GM18909 (cell line): ENCODE measurements around the gene TOGARAM2.

Experiments
- ATAC-seq: cut with Tn5 transposase; IDR thresholded peaks from one replicate; pipeline ENCODE4 v1.9.1; 2021; ENCODE audit warnings: mild to moderate bottlenecking; ENCODE audit not compliant: unreplicated experiment, poor library complexity

The TOGARAM2 gene

DNA sequence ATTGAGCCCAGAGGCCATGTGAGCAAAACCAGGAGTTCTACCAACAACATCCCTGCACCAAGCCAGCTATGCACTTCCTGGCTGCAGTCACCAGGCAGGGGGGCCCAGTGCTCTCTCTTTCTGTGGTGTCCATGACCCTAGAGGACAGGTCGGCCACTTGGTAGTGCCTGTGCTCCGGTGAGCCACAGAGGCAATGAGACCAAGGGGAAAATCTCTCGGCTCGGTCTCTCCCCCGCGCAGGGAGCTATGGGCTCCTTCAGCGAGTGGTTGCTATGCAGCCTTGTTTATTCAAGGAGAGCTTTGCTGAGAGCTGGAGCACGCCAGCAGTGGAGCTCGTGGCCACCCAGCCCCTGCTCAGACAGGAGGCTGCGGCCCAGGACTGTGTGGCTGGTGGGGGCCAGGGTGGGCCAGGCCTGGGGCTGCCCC is at the start of gene TOGARAM2:
Gene TOGARAM2, plus strand, starts transcription at position 283 of the 426 bp plus-strand sequence. CDS start 13,537 bp downstream, outside the sequence.
- no peak for ATAC-seq

DNA sequence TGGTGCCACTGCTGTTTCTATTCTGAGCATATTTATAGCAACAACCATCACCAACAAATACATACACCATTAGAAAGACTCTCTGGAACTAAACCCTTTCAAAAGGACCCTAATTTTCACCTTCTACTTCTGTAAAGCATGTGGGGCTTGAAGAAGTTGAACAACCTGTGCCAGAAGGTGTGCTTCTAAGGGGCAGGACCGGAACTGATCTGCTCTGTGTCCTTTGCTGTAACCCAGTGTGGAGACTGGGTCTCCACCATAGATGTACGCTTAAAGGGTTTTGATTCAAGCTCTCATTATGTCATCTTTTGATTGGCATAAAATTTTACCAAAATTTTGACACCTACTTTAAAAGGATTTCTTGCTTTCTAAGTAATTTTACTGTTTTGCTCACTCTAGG is 46.3 kb upstream of the TOGARAM2 start:
- no peak for ATAC-seq

DNA sequence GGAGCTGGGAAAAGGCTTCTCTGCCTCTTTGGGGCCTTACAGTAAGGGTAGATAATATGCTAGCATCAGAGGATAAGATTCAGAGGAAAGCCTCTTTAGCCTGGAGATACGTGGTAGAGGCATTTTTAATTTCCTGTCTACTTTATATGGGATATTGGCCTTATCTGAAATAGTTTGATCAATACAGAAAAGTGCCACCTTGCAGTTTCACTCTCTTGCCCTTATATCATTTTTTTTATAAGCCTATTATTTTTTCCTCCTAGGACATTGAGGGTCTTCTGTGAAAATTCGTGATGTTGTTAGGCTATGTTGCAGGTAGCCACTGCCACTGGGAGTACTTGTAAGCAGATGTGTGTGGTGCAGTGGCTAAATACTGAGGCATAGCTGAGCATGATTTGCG is 40.1 kb upstream of the TOGARAM2 start:
- no peak for ATAC-seq

DNA sequence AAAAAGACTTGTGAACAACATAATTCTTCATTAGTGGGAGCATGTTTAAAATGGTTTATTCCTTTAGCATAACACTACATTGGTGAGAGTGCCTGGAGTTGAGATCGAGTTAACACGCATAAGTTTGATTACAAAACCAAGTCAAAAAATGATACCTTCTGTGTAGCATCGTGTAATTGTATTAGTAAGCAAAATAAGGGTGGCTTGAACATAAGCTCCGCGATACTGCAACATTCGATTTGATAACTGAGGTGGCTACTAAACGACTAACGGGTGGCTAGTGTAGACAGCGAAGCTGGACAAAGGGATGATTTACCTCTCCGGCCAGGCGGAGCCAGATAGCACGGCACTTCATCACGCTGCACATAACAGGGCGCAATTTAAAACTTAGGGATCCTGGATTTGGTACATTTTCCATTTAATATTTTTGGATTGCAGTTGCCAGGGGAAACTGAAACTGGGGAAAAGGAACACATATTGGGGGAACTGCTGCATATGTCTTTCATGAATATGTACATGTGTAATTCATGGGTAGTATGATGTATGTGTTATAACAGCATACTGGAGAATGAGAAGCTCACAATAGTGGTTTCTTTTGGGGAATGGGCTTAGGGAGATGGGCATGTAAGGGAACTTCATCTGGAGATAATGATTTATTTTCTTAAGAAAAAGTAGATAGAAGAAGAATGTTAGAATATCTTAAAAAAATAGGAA is 36.4 kb upstream of the TOGARAM2 start:
- no peak for ATAC-seq

DNA sequence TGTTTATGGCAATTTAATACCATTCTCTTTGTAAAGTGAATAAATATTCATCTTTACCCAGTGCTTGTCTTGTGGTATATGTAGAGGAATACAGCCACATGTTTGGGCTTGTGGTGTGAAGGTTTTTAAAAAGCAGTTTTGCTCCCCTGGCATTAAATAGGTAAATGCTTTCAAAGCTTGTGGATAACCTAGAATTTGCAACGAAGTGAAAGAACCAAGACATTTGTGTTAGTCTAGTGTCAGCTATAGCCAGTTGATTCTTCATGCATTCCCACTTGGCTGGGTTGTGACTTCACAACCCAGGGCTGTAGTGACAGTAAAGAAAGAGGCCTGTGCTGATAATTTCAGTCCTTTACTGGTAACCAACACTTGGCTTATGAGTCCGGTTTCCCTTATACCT is 32.9 kb upstream of the TOGARAM2 start:
- ATAC-seq: no peak

DNA sequence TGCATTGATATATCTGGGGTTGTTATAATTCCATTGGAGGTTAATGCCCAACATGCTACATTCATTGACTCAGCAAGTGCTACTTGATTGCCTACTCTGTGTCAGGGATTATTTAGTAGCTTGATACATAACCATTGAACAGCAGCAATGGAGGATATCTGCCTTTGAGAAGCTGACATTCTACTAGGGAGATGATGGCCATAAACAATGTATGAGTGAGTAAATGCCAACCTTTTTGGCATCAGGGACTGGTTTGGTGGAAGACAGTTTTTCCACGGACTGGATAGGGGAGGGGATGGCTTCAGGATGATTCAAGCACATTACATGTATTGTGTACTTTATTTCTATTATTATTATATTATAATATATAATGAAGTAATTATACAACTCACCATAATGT is 31.9 kb upstream of the TOGARAM2 start:
- ATAC-seq: no peak

DNA sequence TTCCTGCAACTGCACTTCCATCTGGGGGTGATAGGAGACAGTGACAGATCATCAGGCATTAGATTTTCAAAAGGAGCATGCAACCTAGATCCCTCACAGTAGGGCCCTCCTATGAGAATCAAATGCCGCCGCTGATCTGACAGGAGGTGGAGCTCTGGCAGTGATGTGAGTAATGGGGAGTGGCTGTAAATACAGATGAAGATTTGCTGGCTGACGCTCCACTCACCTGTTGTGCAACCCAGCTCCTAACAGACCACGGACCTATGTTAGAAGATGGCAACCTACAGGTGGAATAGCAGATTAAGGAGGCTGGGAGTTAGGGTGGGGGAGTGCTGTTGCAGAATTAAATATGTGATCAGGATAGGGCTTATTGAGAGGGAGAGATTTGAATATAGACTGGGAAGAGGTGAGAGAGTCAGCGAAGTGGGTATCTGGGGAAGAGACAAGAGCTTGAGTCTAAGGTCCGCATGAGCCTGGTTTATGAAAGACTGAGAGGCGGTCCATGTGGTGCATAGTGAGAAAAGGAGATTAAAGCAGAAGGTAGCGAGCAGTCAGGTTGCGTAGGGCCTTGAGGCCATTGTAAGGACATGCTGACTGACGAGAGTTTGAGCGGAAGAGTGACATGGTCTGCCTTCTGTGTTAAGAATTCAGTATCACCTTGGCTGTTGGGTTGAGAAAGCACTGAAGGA is 31.3 kb upstream of the TOGARAM2 start:
- no peak for ATAC-seq

DNA sequence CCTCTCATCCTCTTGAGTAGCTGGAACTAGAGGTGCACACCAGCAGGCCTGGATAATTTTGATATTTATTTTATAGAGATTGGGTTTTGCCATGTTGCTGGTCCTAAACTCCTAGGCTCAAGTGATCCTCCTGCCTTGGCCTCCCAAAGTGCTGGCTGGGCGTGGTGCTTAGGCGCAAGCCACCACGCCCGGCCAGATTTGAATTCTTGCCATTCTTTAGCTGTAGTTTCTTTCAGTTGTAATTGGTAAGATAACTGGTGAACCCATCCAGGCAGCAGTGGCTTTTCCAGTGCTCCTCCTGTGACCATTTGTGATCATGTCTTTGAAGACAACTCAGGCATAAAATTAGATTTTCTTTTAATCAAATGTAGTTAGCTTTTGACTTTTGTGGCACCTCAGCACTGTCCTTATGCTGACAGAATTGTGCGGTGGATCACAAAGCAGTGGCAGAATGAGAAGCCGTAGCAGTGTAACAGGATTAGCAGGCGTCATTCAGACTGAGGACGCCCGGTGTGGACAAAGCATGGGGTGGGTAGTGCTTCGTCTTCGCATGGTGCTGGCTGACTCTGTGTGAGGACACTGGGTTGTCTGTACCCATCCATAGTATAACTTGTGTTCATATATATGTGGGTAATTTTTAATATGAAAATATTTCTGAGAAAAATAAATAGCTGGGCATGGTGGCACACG is 30.0 kb upstream of the TOGARAM2 start:
- ATAC-seq: no peak

DNA sequence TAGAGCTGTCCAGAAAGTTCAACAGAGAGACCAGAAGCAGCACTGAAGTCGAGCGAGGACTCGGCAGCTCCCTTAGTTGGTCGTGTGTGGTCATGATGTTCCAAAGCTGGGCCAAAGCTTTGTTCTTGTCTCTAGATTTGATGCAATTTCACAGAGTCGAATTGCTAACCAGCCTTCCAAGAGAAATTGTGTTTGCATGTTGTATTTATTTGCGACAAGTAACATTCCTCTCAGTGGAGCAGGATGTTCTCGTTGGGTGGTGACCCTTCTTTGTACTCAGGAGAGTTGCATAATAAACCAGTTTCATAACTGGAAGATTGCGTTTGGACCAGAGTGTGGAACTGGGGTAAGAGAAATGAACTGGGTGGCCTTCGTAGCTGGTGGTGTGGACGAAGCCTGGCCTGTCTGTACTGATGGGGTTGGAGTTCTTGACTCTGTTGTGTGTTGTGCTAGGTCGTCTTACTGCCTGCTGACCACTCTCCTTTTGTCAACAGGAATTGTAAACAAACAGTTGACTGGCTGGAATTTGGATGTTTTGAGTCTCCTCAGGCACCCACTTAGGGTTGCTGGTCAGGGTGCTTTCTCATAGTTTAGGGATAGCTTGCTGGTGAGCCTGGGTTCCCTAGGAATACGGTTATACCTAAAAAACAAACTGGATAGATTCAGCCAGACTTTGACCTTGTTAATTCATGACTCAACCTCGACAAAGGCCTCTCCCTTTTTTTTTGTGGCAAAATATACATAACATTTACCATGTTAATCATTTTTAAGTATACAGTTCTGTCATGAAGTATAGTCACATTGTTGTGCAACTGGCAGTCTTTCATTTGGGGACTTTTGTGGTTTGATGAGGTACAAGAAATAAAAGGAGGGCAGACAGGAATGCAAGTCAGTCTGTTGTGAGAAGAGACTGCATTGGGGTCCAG is 28.9 kb upstream of the TOGARAM2 start:
- ATAC-seq: no peak

DNA sequence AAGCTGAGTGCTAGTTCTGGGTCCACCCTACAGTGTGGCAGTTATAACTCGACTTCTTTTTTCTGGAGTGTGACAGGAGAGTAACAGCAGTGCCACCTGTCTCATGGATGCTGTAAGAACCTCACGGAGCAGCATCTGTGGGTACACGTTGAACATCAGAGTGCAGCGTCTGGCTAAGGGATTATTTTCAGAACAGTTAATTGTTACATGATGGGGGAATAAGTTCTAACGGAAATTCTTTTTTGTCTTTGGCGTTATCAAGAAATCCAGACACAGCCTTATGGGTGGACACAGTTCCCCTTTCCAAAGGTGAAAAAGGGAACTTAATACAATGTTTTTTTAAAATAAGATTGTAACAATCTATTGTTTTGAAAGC is 28.3 kb upstream of the TOGARAM2 start:
- no peak for ATAC-seq

DNA sequence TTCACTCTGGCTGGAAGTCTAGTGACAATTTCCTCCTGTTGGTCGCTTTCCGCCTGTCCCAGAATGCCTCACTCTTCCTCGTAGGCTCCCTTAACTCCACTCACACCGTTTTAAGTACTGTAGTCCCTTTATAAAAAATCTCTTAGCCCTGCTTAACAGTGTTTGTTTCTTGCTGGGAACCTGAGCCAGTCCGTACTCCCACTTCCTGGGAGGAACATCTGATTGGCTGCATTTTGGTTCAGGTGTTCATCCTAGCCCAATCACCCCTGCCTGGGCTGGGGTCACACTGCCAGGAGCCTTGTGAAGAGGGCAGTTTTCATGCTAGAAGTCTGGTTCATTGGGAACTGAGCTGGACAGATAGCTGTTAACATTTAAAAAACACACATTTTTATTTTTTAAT is 25.6 kb upstream of the TOGARAM2 start:
- no peak for ATAC-seq

DNA sequence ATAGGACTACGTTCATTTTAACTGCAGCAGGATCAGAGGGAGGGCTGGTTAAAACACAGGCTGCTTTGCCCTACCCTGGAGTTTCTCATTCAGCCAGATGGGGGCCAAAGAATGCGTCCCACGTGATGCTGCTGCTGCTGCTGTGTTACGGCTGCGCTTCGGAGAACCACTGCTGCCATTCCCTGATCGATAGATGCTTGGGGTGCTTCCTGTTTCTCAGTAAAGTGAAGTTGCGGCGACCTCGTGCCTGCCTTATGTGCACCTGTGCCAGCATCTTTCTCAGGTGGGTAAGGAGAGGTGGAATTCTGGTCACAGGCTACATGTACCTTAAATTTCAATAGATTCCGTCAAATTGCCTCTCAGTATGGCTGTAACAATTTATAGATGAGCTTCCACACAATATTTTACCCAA is 24.7 kb upstream of the TOGARAM2 start:
- ATAC-seq: no peak

DNA sequence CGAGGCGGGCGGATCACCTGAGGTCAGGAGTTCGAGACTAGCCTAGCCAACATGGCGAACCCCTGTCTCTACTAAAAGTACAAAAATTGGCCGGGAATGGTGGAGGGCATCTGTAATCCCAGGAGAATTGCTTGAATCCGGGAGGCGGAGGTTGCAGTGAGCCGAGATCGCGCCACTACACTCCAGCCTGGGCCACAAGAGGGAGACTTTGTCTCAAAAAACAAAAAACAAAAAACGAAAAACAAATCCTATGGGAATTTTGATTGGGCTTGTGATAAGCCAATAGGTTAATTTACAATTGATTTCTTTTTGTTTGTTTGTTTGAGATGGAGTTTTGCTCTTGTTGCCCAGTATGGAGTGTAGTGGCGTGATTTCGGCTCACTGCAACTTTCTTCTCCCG is 24.2 kb upstream of the TOGARAM2 start:
- ATAC-seq: no peak

DNA sequence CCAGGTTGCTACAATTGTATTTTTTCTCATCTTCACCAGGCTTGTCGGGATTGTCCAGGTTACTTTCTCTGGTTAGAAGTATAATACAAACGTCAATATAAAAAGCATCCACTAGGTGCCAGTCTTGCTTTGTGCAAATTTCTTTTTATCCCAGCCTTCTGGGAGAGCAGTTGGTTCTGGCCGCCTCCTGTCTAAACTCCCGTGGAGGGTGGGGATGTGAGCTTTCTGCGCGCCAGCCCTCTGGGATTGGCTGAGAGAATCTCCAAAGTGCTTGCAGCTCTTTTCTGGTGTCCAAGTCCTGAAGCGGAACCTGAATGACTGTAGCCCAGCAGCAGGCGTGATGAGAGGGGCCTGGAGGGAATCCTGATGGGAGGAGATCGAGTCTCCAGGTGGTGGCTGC is 22.4 kb upstream of the TOGARAM2 start:
- peak; percentile 42 for ATAC-seq

DNA sequence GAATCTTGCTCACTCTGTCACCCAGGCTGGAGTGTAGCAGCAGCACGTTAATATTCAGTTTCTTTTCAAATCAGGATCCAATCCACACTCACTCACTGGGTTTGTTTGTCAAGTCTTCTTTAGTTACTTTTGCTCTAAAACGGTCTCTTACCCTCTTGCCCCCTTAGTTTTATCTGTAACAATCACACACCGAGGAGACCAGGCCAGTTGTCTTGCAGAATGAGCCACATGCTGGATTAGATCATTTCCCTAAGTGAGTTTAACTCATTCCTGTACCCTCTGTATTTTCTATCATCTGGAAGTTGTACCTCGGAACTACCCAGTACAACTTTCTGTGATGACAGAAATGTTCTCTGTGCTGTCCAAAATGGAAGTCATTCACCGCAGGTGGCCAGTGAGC is 20.7 kb upstream of the TOGARAM2 start:
- ATAC-seq: no peak

DNA sequence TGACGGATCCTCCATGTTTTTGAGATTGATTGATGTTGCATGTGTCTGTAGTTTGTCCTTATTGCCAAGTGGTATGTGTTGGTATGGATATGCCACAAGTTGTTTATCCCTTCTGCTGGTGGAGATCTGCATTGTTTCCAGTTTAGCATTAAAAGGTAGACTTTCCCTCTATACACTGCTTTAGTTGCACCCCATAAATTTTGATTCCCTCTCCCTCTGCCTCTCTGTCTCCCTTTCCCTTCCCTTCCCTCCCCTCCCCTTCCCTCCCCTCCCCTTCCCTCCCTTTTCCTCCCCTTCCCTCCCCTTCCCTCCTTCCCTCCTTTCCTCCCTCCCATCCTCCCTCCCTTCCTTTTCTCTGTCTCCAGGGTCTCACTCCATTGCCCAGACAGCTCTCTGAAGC is 18.6 kb upstream of the TOGARAM2 start:
- ATAC-seq: no peak

DNA sequence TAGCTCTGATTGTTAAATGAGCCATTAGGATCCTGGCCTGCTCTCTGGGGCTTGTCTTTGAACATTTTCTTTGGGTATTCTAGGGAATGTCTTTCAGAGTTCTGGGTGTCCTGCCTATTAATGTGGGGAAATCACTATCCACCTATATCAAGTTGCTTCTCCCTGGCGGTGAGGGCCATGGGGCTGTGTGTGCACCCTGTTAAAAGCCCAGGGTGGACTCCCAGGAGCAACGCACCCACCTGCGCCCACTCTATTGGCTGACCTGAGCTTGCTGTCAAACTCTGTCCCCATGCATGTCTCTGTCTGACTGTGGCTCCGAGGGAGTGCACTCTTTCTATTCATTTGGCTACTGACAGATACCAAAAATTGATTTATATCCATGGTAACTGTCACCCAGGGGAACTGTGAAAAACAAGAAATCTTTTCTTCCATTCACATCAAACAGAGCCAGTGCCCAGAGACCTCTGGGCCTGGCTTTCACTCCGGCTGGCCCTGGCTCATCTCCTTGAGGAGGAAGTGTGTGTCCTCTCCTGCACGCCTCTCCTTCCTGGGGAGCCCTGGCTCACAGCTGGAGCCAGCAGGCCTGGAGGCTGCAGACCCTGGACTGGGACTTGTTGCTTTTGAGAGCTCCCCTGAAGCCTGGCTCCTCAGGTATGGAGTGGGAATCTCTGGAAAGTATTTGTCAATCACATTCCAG is 10.5 kb upstream of the TOGARAM2 start:
- no peak for ATAC-seq

DNA sequence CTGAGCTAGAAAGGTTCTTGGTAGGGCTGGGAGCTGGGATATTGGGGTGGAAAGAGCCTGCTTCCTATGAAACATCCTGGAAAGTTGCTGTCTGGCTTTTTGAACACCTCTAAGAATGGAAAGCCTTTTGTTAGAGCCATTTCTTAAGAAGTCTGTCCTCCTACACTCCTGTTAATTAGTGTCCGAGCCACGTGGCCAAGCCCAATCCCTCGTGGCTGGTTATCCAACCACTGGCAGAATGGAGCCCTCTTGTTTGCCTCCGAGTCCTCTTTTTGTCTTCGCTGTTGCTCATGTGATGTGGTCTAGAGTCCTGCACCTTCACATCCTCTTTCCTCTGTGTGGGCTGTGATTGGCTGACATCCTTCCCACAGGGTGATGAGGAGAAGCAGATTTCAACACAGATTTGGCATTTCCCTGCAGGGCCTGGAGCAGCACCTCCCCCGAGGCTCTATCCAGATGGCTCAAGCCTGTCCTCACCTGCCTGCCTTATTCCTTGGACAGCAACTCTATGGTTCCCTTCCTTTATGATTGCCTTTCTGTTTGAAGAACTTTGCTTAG is 8.2 kb upstream of the TOGARAM2 start:
- no peak for ATAC-seq

DNA sequence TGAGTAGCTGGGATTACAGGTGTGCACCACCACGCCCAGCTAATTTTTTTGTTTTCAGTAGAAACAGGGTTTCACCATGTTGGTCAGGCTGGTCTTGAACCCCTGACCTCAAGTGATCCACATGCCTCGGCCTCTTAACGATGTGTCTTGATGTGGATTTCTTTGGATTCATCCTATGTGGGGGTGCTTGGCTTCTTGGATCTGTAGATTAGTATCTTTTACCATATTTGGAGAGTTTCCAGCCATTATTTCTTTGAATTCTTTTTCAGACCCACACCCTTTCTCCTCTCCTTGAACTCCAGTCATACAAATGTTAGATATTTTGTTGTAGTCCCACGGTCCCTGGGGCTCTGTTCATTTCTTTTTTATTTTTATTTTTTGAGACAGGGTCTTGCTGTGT is 6.8 kb upstream of the TOGARAM2 start:
- no peak for ATAC-seq

DNA sequence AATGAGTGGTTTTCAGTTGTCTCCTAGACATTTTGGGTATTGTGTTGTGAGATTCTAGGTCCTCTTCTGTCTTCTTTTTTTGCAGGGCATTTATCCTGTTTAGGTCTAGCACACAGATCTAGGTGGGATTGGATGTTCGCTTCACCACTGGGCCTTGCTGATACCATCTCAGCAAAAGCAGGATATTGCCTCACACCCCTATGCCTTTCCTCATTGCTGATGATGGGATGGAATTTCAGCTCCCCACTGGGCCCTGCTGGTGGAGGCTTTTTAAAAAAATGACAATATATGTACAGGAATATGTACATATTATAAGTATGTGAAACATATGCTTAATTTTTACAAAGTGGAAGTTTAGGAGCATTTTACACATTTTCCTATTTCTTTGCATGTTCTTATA is 5.4 kb upstream of the TOGARAM2 start:
- no peak for ATAC-seq
